ENCODE measurements around the gene AIG1.

The AIG1 gene

DNA sequence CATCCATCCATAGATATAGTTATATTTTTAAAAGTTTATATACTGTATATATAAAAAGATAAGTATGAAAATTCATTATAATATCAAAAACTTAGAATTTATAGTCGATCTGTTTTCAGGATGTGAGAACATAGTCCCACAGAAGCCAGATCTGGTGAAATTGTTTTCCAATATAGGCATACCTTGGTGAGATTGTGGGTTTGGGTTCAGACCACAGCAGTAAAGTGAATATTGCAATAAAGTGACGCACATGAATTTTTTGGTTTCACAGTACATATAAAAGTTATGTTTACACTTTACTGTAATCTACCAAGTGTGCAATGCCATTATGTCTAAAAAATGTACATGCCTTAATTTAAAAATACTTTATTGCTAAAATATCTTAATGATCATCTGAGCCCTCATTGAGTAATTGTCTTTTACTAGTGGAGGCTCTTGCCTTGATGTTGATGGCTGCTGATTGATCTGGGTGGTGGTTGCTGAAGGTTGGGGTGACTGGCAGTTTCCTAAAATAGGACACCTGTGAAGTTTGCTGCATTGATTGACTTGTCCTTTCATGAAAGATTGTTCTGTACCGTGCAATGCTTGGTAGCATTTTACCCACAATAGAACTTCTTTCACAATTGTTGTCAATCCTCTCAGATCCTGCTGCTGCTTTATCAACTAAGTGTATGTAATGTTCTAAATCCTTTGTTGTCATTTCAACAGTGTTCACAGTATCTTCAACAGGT, 29.8 kb downstream of the AIG1 start:
- H3K4me3 Mint-ChIP-seq, result no peak overlapping the region
- peaks cover 16% of the 10 kb centered on the region for H3K36me3 Mint-ChIP-seq (ENCODE audit: low read depth)
- H3K27ac Mint-ChIP-seq, result no peak overlapping the region
- H3K4me1 Mint-ChIP-seq (ENCODE audit: low read depth), result peaks cover 28% of the 10 kb centered on the region
- intact Hi-C loops (cut with micrococcal nuclease), result no loop called here
- no peaks in the 10 kb centered on the region for H3K9me3 Mint-ChIP-seq
- no peaks in the 10 kb centered on the region for H3K27me3 Mint-ChIP-seq

DNA sequence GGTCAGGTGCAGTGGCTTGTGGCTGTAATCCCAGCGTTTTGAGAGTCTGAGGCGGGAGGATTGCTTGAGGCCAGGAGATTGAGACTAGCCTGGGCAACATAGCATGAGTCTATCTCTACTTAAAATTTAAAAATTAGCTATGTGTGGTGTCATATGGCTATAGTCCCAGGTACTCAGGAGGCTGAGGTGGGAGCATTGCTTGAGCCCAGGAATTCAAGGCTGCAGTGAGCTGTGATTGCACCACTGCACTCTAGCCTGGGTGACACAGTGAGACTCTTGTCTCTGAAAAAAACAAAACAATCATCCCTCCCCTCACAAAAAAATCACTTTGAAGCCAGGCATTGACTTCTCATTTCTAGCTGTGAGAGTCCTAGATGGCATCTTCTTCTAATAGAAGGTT, 32.1 kb downstream of the AIG1 start:
- H3K9me3 Mint-ChIP-seq, result no peaks in the 10 kb centered on the region
- H3K27ac Mint-ChIP-seq, result peak overlapping the region; percentile 21
- no peaks in the 10 kb centered on the region for H3K27me3 Mint-ChIP-seq
- H3K4me1 Mint-ChIP-seq (ENCODE audit: low read depth), result peaks cover 17% of the 10 kb centered on the region
- no peak overlapping the region for H3K4me3 Mint-ChIP-seq
- intact Hi-C loops (cut with micrococcal nuclease), result no loop called here
- H3K36me3 Mint-ChIP-seq (ENCODE audit: low read depth), result peaks cover 12% of the 10 kb centered on the region

- Mint-ChIP-seq H3K27me3 (no peaks in the 10 kb centered on the region), H3K4me1 (ENCODE audit: low read depth) (peaks cover 17% of the 10 kb centered on the region), H3K9me3 (no peaks in the 10 kb centered on the region), H3K4me3 (no peak overlapping the region), H3K36me3 (ENCODE audit: low read depth) (peaks cover 12% of the 10 kb centered on the region), H3K27ac (peak overlapping the region; percentile 21)
- intact Hi-C loops (cut with micrococcal nuclease), result no loop called here
These were observed 32.6 kb downstream of the AIG1 start for GRCh38 chr6:143093290-143093689.

DNA sequence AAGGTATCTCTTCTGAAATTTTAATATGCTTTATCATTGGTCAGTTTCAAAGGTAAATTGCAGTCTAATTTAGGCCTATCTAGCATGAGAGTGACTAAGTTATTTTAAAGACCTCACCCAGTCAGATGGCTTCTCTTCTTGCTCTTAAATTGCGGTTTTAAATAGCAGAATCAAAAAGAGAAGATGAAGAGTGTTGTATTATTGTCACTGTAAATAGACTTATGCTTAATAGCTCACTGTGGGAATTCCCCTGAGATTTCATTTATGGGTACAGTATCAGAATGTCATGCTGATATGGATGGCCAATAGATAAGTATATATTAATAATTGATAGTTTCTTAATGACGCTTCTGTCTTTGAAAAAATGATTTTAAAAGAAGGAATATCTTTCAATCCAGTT, 35.7 kb downstream of the AIG1 start:
- intact Hi-C loops (cut with micrococcal nuclease), result loop anchor here (5.0 kb wide), 2 partner anchors 34 to 149 kb away; partner anchors contain the start of genes AIG1 and HIVEP2
- peaks cover 5% of the 10 kb centered on the region for H3K36me3 Mint-ChIP-seq (ENCODE audit: low read depth)
- peaks cover 6% of the 10 kb centered on the region for H3K9me3 Mint-ChIP-seq
- H3K4me3 Mint-ChIP-seq, result no peak overlapping the region
- H3K27me3 Mint-ChIP-seq, result no peaks in the 10 kb centered on the region
- H3K27ac Mint-ChIP-seq, result peak overlapping the region; percentile 32
- H3K4me1 Mint-ChIP-seq (ENCODE audit: low read depth), result peaks cover 30% of the 10 kb centered on the region

DNA sequence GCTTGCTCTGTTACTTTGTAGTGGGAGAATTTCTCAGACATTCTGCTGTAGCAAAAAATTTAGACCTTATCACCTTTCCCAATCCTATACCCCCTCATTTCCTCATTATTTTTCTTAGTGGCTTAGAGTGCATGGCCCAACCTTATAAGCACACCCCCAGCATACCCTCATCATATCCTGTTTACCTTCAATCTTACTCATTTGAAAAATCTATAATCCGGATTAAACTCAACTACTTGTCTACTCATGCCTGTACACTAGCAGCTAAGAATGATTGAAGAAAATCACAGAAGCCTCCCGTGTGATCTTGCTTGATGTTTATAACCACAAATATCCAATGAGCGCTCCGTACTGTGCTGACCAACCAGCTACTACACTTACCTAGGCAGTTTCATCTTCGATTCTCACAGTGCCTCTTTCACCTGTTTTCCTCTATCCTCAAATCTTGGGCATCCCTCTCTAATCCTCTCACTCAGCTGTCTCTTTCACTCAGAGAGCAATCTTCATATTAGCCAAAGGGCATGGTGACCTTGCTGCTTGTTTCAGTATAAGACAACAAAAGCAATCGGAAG, 36.6 kb downstream of the AIG1 start:
- Mint-ChIP-seq H3K36me3 (ENCODE audit: low read depth) (peaks cover 5% of the 10 kb centered on the region), H3K27ac (no peak overlapping the region), H3K27me3 (no peaks in the 10 kb centered on the region), H3K9me3 (peaks cover 9% of the 10 kb centered on the region), H3K4me1 (ENCODE audit: low read depth) (peaks cover 31% of the 10 kb centered on the region), H3K4me3 (no peak overlapping the region)
- intact Hi-C loops (cut with micrococcal nuclease), result loop anchor here (5.0 kb wide), 2 partner anchors 35 to 150 kb away; partner anchors contain the start of genes AIG1 and HIVEP2

DNA sequence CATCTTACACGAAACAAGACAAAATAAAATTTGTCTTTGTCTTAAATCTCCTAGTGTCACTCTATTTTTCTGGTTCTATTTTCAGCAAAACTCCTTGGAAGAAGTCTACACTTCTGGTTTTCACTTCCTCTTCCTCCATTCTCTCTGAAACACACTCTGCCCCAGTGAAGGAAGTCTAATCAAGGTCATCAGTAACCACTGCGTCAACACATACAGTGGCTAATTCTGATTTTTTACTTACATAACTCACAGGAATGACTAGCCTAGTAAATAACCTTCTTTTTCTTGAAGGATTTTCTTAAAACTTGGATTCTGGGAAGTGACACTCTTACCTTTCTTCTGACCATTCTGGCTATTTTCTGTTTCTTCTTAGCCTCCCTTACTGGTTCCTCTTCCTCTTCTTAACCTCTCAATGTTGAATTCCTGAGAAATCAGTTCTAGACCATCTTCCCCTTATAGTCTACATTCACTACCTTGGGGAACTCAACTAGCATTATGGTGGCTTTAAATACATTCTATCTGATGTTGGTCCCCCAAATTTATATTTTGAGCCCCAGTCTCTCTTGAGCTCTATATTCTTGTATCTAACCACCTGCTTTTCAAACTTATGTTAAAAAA, 37.5 kb downstream of the AIG1 start:
- intact Hi-C loops (cut with micrococcal nuclease), result loop anchor here (5.0 kb wide), 2 partner anchors 36 to 151 kb away; partner anchors contain the start of genes AIG1 and HIVEP2
- Mint-ChIP-seq H3K27ac (no peak overlapping the region), H3K4me1 (ENCODE audit: low read depth) (peaks cover 25% of the 10 kb centered on the region), H3K9me3 (peaks cover 9% of the 10 kb centered on the region), H3K36me3 (ENCODE audit: low read depth) (peaks cover 5% of the 10 kb centered on the region), H3K4me3 (no peak overlapping the region), H3K27me3 (no peaks in the 10 kb centered on the region)

DNA sequence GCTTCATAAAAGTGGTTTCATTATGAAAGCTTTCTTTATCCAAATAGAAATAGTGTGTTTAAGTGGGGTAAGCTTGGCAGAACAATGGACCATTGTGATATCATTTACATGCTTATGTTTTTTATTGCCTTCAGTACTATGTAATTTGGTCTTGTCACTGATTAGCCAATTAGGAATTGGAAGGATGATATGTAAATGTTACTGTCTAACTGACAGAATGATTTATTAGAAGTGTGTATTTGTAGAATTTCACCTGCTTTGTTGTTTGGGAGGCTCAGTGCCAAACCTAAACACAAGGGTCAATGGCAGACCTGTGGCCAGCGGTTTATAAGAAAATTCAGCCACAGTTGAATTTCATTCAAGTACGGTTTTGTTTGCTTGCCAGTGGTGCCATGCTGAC, 39.0 kb downstream of the AIG1 start:
- Mint-ChIP-seq H3K4me3 (no peak overlapping the region), H3K27ac (no peak overlapping the region), H3K27me3 (no peaks in the 10 kb centered on the region), H3K4me1 (ENCODE audit: low read depth) (peaks cover 26% of the 10 kb centered on the region), H3K9me3 (peaks cover 9% of the 10 kb centered on the region), H3K36me3 (ENCODE audit: low read depth) (peaks cover 5% of the 10 kb centered on the region)
- intact Hi-C loops (cut with micrococcal nuclease), result loop anchor here (5.0 kb wide), 2 partner anchors 37 to 152 kb away; partner anchors contain the start of genes AIG1 and HIVEP2

- Mint-ChIP-seq H3K4me1 (ENCODE audit: low read depth) (peaks cover 23% of the 10 kb centered on the region), H3K36me3 (ENCODE audit: low read depth) (peaks cover 2% of the 10 kb centered on the region), H3K9me3 (peaks cover 14% of the 10 kb centered on the region), H3K4me3 (no peak overlapping the region), H3K27ac (no peak overlapping the region), H3K27me3 (no peaks in the 10 kb centered on the region)
- intact Hi-C loops (cut with micrococcal nuclease), result no loop called here
These were observed 39.7 kb downstream of the AIG1 start for GRCh38 chr6:143100429-143100828.

GRCh38 chr6:143103916-143104315, 43.2 kb downstream of the AIG1 start:
- H3K4me1 Mint-ChIP-seq (ENCODE audit: low read depth), result peaks cover 35% of the 10 kb centered on the region
- no peak overlapping the region for H3K27ac Mint-ChIP-seq
- no peaks in the 10 kb centered on the region for H3K27me3 Mint-ChIP-seq
- no peak overlapping the region for H3K4me3 Mint-ChIP-seq
- peaks cover 14% of the 10 kb centered on the region for H3K36me3 Mint-ChIP-seq (ENCODE audit: low read depth)
- H3K9me3 Mint-ChIP-seq, result peaks cover 21% of the 10 kb centered on the region
- intact Hi-C loops (cut with micrococcal nuclease), result no loop called here

DNA sequence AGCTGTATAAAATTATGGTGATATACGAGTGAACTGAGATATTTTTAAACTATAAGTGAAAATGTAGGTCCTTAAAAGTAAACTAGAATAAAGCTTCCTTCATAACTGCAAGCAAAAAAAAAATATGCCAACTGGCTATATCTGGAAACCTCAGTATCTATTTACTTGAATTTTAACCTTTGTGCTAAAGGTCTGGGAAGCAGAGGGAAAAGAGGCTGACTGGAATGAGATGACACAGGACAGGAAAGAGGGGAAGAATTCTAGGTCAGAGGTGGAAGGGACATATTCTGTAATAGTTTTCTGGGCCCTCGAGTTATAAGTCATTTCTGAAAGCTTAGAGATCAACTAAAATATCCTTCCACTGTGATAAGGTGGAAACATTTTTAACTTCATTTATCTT, 46.8 kb downstream of the AIG1 start:
- H3K36me3 Mint-ChIP-seq (ENCODE audit: low read depth), result peaks cover 25% of the 10 kb centered on the region
- no peak overlapping the region for H3K4me3 Mint-ChIP-seq
- intact Hi-C loops (cut with micrococcal nuclease), result no loop called here
- H3K4me1 Mint-ChIP-seq (ENCODE audit: low read depth), result peaks cover 50% of the 10 kb centered on the region
- H3K9me3 Mint-ChIP-seq, result peaks cover 18% of the 10 kb centered on the region
- H3K27ac Mint-ChIP-seq, result peak overlapping the region; percentile 56
- no peaks in the 10 kb centered on the region for H3K27me3 Mint-ChIP-seq

DNA sequence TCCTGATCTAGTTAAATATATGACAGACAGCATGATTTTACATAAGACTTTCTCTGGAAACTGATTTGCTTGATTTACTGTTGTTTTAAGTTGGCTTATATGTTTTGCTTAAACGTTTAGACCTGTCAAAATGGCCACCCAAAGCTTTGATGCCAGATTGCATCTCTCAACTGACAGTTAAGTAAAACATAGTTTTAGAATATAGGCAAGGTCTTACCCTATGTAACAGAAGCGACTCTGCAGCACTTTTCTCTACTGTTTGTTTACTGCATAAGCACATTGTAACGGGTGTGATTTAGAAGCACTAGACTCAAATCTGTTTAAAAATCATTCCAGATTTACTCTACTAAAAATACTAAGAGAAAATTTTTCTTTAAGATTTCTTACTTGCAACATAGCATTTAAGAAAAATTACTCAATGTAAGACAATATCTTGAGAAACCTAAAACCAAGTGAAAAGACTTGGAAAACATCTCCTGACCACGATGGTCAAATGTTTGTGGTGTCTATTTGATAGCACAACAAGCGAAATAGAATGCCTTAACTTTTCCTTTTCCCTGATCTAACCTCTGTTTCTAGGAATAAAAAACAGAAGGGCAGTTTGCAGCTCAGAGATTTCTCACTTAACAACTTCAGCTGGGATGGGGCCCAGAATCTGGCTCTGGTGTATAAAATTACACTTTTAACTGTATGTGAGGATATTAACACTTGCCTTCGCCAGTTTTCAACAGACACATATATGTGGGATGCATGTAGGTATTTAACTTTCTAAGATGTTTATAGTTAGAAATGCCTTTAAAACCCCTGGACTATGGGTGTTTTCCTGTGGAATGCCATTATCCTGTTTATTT, 47.4 kb downstream of the AIG1 start:
- H3K27ac Mint-ChIP-seq, result peak overlapping the region; percentile 56
- intact Hi-C loops (cut with micrococcal nuclease), result no loop called here
- H3K27me3 Mint-ChIP-seq, result no peaks in the 10 kb centered on the region
- H3K36me3 Mint-ChIP-seq (ENCODE audit: low read depth), result peaks cover 25% of the 10 kb centered on the region
- no peak overlapping the region for H3K4me3 Mint-ChIP-seq
- peaks cover 18% of the 10 kb centered on the region for H3K9me3 Mint-ChIP-seq
- peaks cover 50% of the 10 kb centered on the region for H3K4me1 Mint-ChIP-seq (ENCODE audit: low read depth)

- Mint-ChIP-seq H3K36me3 (ENCODE audit: low read depth) (peaks cover 25% of the 10 kb centered on the region), H3K4me3 (no peak overlapping the region), H3K27ac (peak overlapping the region; percentile 27), H3K4me1 (ENCODE audit: low read depth) (peaks cover 44% of the 10 kb centered on the region), H3K9me3 (peaks cover 18% of the 10 kb centered on the region), H3K27me3 (no peaks in the 10 kb centered on the region)
- intact Hi-C loops (cut with micrococcal nuclease), result no loop called here
These were observed 48.5 kb downstream of the AIG1 start for GRCh38 chr6:143109196-143109595.

GRCh38 chr6:143110572-143110971, 49.9 kb downstream of the AIG1 start:
- Mint-ChIP-seq H3K27me3 (no peaks in the 10 kb centered on the region), H3K36me3 (ENCODE audit: low read depth) (peaks cover 22% of the 10 kb centered on the region), H3K9me3 (peaks cover 12% of the 10 kb centered on the region), H3K4me1 (ENCODE audit: low read depth) (peaks cover 39% of the 10 kb centered on the region), H3K4me3 (no peak overlapping the region), H3K27ac (peak overlapping the region; percentile 19)
- intact Hi-C loops (cut with micrococcal nuclease), result no loop called here
